Kasumi-1 (cell line): ENCODE measurements around the gene FOXD3.
A peak's percentile ranks its signal among the peaks of the same experiment; 100 is the strongest.

Experiments
- DNase-seq, 2 experiments: peaks; one replicate each; lab custom pipeline; 2025; lab: John Stamatoyannopoulos, UW

Gene FOXD3

DNA sequence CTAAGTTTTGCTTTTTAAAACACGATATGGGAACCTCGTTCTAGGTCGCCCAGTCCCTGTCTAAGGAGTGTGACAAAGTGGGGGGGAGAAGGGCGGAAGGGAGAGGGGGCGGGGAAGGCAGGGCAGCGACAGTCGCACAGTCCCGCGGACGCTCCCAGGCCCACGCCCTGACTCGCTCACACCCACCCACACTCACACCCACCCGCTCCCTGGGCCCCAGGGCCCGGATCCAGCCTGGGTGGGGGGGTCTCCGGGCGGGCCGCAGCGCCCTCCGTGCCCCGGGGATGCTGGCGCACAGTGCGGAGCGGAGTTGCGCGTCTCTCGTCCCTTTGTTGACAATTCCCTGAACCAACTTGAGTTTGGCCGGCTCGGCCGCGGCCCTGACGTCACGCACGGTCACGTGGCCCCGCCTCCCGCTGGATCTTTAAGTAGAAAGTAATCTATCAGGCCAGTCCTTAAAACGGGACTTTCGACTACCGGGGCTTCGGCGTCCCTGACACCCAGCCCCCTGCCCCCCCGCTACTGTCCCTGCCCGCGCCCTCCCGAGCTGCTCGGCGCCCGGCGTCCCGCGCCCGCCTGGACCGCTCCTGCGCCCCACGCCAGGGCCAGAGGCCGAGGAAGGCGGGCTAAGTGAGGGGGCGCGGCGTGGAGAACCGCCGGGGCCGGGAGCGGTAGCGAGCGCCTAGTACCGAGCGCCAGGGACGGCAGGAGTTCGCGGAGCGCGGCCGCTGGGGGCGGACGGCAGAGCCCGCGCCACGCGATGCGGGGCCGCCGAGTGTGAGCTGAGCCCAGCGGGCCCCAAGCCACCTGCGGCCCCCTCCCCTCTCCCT lies at the start of gene FOXD3:
Gene FOXD3, plus strand, starts transcription at position 454 of the 830 bp plus-strand sequence. CDS start 492 bp downstream, outside the sequence.
- DNase-seq = no peak

DNA sequence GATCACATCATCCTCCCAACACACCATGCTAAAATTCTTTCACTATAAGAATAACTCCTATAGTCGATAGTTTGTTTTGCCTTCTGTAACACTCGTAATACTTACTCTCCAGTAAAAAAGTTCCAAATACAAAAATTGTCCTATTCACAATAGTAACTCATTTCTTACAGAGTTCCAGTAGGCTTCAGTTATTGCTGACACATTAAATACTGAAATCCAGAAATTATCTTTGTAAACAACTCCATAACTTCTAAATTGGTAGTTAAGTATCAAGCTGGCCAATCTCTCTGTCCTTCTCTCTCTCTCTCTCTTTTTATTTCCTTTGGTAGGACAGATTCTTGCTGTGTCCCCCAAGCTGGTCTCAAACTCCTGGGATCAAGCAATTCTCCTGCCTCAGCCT lies 49.6 kb upstream of the FOXD3 start:
- DNase-seq = no peak

DNA sequence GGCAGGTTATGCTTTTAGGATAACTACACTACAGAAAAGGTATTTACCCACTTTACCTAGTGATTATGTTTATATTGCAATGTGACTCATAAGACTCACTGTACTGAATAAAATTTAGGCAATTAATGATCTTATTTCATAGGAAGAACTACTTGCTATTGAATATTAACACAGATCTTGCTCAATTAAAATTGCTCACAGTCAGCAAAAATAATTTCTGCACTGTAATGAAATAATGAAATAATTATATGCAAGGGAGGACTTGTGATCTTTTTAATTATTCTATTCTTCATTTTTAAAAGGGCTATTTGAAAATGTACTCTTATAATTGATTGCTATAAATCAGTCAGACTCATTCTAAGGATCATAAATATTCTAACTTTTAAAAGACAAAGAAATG lies 48.0 kb upstream of the FOXD3 start:
- no peak for DNase-seq

DNA sequence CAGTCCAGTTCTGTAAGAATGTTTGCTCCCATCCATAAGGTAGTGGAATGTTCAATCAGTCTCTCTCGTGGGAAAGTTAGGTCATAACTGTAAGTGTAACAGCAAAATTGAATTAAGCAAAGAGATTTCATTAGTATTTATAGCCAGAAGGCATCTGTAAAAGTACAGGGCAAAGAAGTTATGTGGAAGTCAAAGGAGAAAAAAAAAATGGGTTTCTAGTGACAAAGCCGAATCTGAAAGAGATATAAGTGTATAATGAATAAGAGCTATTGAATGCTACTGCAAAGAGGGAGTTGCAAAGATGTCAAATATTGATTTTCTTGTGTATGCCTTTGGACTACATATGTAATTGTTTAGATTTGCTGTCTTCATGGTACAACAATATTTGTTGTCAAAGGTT lies 47.4 kb upstream of the FOXD3 start:
- no peak for DNase-seq

DNA sequence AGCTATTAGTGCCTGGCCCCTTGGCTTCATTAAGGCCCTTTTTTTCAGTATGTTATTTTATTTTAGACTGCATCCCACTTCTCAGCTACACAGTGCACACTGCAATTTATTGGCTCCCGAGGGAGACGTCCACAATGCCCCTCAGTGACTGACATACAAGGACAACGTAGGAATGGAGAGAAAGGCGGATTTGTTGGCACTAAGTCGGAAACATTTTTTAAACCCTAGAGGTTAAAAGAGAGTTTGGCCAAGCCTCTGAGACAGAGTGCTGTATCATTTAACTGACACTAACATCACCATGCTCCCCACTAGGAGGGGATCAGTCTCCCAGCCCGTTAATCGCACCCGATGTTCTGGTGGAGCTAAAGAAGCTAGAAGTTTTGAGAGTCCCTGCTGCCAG lies 45.7 kb upstream of the FOXD3 start:
- DNase-seq = no peak

DNA sequence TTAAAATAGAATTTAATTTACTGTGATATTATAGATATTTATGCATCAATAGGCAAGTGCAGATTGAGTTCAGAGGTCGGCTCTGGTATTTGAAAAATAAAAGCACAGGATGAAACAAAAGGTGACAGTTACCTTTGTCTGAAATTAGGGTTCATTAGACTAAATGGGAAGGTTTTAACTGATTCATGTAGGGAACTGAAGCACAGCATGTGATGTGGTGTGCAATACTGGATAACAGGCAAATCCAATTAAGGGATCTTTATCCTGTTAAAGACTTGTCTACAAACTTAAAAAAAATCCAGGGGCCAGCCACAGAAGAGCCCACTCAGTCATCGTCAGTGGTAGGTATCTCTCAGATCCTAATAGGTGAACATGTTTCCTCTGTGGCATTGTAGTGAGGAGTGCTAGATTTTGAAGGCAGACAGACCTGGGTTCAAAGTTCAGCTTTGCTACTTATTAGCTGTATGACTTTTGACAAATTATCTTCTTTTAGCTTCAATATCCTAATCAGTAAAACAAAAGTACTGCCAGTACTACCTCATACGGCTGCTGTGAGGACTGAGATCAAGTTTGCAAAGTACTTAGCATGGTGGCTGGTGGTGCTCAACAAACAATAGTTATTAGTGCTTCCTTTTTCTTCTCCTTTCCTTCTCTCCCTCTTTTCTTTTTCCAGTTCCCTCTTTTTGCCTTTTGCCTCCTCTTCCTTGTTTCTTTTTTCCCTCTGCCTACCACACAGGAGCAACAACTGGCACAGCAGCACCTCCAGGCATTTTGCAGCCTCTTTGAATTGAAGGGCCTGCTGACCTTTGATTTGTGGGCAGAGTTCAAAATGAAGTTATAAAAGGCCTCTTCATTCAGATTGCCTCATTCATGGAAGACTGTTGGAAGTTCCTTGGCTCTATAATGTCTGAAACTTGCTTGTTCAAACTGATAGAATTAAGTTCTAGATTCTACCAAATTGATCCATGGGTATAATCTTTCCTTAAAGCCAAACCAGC lies 44.9 kb upstream of the FOXD3 start:
- DNase-seq = no peak

DNA sequence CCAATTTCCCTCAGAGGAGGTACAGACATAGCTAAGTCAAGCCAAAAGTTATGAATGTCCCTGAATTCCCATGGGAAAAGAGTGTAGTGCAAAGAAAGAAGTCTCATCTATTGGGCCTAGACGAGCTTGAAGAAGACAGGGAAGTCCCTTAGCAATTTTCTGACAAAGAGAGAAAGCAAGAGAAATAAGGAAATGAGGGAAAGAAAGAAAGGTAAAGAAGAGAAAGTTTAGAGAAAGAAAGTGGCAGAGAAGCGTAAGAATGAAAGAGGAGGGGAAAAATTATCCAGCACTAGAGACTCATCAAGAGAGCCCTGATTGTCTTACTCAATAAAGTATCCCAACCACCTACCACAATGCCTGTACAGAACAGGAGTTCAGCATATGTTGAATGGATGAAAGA lies 40.6 kb upstream of the FOXD3 start:
- no peak for DNase-seq

DNA sequence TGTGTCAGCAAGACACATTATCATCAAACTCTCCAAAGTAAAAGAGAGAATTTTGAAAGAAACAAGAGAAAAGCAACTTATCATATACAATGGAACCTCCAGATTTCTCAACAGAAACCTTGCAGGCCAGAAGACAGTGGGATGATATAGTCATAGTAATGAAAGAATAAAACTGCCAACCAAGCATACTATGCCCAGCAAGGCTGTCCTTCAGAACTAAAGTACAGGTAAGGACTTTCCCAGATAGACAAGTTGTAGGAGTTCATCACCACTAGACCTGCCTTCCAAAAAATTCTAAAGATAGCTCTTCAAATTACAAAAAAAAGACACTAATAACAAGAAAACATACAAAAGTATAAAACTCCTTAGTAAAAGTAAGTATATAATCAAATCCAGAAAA lies 33.2 kb upstream of the FOXD3 start:
- DNase-seq = no peak

DNA sequence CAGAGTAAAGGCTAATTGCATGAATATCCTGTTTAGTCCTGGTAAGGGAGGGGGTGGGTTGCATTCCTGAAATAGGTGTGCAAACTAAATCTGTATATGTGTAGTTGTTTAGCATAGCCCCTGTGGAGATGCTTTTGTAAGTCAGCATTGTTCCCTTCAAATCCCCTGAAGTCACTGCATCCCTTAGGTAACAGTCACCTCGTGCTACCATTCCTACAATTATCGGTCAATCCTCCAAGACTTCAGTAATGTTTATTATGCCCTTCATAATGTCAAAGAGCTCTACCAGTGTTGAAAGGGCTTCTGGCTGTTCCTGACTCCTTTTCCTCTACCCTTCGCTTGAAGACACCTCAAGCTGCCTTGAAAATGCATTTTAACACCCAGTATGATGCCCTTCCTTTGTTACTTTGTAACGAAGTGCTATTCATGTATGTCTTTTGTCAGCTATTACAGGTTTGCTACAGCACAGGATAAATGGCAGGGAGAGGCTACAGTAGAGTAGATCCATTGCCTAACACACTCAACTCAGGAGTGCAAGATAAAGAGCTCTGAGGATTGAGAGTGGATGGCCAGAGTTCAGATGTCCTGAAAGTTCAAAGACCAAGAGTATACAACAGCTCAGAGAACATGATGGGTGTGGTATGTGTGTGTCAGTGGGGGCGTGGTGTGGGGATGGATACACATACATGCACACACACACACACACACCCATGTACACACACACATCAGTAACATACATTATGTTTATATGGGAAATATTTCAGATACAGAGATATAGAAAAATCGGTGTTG lies 27.4 kb upstream of the FOXD3 start:
- no peak for DNase-seq

DNA sequence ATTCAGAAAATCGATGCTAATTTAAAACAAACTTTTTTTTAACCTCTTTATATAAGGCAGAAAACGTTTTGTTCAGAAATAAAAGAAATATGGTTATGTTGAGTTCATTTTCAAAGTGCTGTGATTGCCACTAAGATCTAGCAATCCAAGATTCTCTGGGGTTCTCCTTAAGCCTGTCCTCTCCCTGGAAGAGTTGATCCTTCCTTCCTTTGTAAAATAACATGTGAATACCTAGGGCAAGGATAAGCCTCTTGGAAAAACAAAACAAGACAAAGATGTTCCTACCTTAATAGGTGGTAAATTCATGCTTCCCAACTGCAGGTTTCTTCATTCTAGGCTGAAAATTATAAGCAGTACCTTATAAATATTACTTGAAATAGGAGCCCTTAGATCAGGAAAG lies 18.0 kb upstream of the FOXD3 start:
- DNase-seq = no peak

DNA sequence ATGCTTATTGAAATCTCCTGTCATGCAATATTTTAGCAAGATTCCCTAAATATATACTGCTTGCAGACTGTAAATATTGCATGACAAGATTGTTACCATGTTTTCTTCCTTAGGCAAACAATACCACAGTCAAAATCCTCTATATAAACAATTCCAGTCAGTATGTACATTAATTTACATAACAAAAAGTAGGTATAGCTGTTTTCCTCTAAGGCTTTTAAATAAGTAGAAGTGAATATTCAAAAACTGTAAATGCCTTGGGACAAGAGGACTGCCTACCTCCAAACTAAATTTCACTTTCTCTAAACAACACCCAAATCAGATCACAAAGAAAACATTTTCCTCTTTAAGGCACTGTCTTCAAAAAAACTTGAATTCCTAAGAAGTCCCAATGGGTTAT lies 17.3 kb upstream of the FOXD3 start:
- no peak for DNase-seq

DNA sequence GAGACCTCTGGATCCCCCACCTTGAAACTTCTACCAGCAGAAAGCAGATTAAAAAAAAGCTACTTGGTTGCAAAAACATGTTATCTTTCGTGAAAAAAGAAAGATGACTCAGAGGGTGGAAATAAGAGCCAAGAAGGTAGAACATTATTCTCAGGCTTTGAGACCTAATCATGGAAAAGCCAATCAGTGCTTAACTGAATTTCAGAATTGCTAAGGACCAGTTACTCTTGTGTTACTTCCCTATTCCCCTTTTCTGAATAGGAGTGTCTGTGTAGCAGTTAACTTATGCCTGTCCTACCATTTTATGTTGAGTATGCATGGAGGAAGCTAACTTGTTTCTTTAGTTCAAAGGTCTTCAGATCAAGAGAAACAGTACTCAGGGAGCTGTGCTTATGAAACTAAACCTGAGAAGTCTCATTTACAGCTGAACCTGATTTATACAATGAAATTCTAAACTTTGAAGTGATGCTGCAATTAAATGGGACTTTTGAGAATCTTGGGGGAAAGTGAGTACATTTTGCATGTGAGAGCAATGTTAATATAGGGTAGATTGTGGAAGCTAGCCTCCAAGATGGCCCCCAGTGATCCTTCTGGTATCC lies 15.1 kb upstream of the FOXD3 start:
- no peak for DNase-seq

DNA sequence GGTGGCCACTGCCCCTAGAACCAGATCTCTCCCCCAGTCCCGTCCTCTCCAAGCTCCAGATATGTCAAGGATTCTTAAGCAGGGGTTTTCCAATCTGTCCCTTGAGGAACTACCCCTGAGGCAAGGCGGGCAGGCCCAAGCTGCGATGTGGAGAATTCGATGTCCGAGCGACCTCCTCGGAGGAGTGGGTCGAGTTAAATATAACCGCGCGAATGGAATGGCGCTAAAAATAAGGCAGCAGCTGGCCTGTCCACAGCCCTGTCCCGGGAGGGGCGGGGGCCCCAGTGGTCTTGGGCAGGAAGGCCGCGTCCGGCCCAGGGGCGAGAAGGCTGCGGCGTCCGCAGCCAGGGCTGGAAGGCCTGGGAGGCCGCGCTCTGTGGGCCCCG lies 5.8 kb upstream of the FOXD3 start:
- no peak for DNase-seq

DNA sequence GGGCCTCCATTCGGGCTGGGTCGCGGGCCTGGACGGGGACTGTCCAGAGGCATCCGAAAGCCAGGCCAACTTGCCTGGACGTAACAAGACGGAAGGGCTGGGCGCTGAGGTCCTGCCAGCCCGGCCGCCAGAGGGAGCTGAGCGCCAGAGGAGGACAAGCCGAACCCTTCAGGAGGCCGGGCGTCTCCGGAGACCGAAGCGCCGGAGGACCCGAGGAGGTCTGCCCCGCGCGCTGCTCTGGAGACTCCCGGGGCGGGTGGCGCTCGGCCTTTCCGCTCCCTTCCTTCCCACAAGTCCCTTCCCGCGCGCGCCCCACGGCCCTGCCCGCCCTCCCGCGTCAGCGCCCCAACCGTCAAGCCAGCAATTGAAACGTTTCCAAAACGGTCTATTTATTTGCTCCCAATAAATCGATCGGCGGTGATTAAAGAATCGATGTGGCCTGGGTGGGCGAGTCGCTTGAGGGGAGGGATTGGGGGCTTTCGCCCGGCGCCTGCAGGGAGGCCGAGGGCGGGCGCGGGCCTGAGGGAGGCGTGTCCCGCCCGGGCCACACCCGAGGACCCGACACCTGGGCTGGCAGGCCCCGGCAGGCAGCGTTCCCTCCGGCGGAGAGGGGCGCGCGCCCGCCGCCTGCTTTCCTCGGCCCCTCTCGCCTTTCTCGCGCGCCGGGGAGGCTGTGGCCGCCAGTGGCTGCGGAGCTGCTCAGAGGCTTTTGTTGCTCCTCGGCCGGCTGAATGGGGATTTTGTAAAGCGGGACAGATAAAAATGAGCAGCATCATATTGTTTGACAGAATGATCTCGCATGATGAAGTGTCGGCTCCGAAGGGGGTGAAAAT lies 5.2 kb upstream of the FOXD3 start:
- peak; percentile 67 to 78 for DNase-seq

DNA sequence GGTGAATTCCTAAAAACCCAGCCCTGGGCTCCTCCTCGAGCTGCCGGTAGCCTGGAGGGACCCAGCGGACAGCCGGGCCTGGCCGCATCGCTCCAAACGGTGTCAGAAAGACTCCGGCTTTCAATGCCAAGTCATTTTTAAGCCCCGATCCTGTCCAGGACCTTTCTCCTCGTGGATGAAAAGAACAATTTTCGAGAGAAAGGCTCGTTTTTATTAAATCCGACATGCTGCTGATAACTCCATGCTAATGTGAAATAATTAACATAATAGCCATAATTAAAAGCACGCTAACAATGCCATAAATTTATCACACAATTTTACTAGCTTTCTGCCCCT lies 4.6 kb upstream of the FOXD3 start:
- DNase-seq = no peak

DNA sequence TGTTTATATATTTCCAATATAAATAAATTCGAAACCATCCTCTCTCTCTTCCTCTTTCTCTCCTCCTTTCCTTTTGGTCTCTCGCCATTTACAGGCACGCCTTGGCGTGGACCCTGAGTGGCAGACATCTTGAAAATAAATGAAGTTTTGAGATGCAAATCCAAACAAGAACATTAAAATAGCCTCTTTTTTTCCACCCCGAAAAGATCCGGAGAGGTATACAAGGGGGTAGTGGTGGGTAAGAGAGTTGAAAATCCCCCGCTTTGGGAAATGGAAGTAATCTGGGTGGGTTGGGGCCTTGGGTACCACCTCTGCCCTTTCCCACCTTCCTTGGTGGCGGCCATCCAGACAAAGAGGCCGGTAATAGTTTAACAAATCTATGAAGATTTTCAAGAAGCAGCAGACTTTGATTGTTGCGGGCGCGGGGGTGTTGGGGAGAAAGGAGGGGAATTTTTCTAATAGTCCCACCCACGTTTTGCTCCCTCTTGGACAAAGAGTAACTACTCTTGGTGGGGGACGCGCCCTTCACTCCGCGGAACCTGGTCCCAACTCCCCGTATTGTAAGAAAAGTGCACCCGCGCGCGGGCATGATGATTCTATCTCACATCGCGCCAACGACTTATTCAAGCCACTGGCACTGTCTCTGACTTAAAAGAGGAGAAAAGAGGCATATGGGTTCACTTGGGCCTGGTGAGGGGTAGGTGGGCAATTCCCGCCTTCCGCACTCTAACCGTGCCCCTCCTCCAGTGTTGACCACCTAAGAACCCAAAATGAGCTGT lies 4.0 kb upstream of the FOXD3 start:
- no peak for DNase-seq

DNA sequence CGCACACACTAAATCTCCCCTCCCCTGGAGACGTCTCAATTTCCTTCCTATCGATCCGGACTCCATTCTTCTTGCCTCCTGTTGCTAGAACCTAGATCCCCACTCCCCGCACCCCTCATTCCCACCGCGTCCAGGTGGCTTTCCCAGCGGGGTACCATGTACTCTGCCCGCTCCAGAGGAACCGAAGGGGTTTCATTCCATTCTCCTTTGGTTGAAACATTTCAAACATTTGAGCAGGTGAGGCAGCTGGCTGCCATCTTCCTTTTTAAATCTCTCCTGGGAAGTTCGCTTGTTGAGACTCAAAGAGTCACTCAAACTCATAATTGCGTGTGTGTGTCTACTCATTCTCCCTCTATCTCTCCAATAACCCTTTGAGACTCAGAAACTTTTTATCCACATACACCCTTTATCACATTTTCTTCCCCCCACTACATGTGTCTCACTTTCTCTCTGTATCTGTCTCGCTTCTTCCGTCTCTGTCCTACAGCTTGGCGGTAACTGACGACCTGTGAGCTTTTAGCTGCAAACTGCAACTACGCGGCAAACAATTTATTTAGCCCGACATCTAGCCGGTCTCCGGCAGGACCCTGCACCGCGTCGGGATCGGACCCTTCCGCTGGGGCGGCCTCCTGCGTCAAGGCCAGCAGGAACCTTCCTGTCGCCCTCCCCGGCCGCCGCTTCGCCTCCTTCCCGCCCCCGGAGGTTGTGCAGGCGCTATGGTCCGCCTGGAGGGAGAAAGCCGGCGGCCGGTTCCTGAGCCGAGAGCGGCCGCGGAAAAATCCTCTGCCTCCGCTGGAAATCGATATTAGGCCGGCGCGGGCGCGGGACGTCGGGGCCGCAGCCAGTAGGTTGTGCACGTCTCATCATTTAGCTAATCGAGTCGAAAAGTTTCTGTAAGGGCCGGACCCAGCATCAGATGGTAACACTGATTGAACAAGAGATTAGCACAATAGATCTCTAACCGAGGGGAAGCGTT lies 3.0 kb upstream of the FOXD3 start:
- no peak for DNase-seq

DNA sequence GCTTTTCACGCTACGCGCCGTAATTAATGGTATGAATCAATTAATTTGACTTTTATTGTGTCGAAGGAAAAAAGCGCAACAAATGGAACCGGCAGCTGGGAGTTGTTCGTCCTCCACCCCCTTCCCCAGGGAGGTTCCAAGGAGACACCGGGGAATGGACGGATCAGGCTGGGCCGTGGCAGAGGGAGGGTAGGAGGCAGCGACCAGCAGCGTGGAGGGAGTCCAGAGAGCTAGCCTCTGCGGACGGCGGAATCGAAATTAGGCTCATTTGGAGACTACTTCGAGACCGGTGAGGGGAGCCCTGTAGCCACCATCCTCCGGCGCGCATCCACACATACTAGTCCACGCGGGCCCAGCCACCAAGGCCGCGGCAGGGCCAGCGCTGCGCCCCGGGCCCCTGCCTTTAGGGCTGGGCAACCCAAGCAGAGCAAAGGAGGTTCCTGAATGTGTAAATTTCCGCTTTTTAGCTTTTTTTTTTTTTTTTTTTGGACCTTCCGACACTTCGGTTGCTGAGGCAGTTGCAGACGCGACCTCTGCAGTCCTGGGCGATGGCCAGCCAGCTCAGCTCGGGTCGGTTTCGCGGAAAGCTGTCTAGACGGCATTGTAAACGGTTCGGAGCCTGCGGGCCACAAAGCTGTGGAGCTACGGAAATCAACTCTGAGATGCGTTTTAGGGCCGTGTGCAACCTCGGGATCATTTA lies 2.2 kb upstream of the FOXD3 start:
- no peak for DNase-seq
